ENCODE results near the gene DUT.
A peak's percentile ranks its signal among the peaks of the same experiment; 100 is the strongest.

Gene DUT

DNA sequence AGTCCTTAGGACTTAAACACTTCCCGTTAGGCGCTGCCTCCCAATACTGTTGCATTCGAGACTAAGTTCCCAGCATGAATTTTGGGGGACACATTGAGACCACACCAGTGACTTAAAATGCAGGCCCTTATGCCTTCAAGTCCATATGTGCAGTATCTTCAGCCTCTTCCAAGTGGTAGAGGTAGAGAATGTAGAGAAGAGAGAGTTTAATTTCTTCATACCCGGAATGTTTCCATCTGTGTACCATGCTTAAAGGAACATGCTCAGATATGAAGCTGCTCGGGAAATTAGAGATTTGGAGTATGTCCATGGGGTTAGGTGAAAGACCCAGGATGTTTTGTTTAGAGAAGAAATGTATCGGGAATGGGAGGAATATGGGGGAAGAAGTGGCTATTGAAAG, 12.6 kb downstream of the DUT start:
- peaks cover 46% of the 10 kb centered on the region for H3F3A ChIP-seq (ENCODE audit: control insufficient read depth, insufficient read depth)
- peaks cover 46% of the 10 kb centered on the region for H3K36me3 ChIP-seq (ENCODE audit: control insufficient read depth, low read length)
- H3K27ac ChIP-seq (ENCODE audit: low read depth, low read length) = no peak overlapping the region
- no peak overlapping the region for H3K4me2 ChIP-seq (ENCODE audit: low read length)
- H3K79me2 ChIP-seq (ENCODE audit: control insufficient read depth, low read length) = peaks cover 7% of the 10 kb centered on the region
- H3K9me3 ChIP-seq (ENCODE audit: control insufficient read depth, insufficient read depth, low read length) = no peaks in the 10 kb centered on the region
- H3K4me1 ChIP-seq (ENCODE audit: control insufficient read depth, low read length) = peaks cover 7% of the 10 kb centered on the region
- no peaks in the 10 kb centered on the region for H3K9me2 ChIP-seq (replicated peaks; ENCODE audit: control insufficient read depth, low read length)
- TF ChIP-seq CTCF (IDR thresholded peaks at IDR 0.05; ENCODE audit: low read depth, low read length, poor library complexity, severe bottlenecking) (no peak), EZH2phosphoT487 (IDR thresholded peaks at IDR 0.05; ENCODE audit: borderline replicate concordance, low read length) (no peak)
- no peak overlapping the region for H3K4me3 ChIP-seq (ENCODE audit: low read length)
- peaks cover 7% of the 10 kb centered on the region; the same call in 1 of the 2 replicates for H4K20me1 ChIP-seq (ENCODE audit: control insufficient read depth, insufficient read depth, low read depth, low read length)
- no peaks in the 10 kb centered on the region for H3K27me3 ChIP-seq (ENCODE audit: control insufficient read depth, low read length)

DNA sequence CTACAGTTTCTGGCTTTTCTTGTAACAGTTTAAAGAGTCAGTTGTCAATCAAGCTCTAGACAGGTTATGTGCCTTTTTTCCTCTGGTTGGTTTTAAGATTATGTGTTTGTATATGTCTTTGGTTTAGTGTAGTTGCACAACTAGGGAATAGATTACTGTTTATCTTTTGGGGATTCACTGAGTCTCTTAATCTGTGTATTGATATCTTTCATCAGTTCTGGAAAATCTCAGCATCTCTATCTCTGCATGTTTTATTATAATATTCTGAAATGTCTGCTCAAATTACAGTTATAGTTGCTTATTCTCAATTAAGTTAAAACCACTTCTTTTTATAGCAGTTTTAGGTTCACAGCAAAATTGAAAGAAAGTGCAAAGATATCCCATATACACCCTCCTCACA, 14.3 kb downstream of the DUT start:
- no peak overlapping the region for H3K4me2 ChIP-seq (ENCODE audit: low read length)
- no peaks in the 10 kb centered on the region for H3K79me2 ChIP-seq (ENCODE audit: control insufficient read depth, low read length)
- no peak overlapping the region for H3K27ac ChIP-seq (ENCODE audit: low read depth, low read length)
- H3K4me3 ChIP-seq (ENCODE audit: low read length) = no peak overlapping the region
- no peaks in the 10 kb centered on the region for H3K27me3 ChIP-seq (ENCODE audit: control insufficient read depth, low read length)
- peaks cover 31% of the 10 kb centered on the region for H3K36me3 ChIP-seq (ENCODE audit: control insufficient read depth, low read length)
- TF ChIP-seq CTCF (IDR thresholded peaks at IDR 0.05; ENCODE audit: low read depth, low read length, poor library complexity, severe bottlenecking) = no peak
- TF ChIP-seq EZH2phosphoT487 (IDR thresholded peaks at IDR 0.05; ENCODE audit: borderline replicate concordance, low read length) = no peak
- no peaks in the 10 kb centered on the region for H3K9me2 ChIP-seq (replicated peaks; ENCODE audit: control insufficient read depth, low read length)
- H3K4me1 ChIP-seq (ENCODE audit: control insufficient read depth, low read length) = no peaks in the 10 kb centered on the region
- no peaks in the 10 kb centered on the region for H3K9me3 ChIP-seq (ENCODE audit: control insufficient read depth, insufficient read depth, low read length)
- peaks cover 42% of the 10 kb centered on the region for H3F3A ChIP-seq (ENCODE audit: control insufficient read depth, insufficient read depth)
- H4K20me1 ChIP-seq (ENCODE audit: control insufficient read depth, insufficient read depth, low read depth, low read length) = no peaks in the 10 kb centered on the region; the same call in 1 of the 2 replicates

DNA sequence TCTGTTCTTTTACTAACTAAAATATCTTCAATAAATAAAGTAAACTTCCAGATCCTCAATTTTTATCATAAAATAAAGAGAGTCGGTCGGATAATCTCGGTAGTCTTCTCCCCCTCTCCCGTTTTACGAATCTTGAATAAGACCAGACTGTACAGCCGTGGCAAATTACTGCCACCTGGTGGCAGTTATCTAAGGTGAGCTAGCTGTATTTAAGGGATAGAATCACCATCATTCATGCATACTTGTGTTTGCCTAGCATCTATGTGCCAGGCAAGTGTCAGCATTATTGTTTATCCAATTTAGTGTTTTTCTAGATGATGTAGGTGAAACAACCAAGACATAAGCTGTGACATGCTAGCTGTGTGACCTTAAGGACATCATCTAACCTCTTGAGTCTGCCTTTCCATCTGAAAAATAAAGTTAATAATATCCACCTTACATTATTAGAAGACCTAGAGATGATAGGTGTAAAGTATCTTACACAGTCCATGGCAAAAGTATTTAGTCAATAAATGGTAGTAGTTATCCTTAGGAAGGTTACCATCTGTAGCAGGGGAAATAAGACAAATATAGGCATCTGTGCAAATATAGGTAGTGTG, 21.3 kb downstream of the DUT start:
- H3K9me3 ChIP-seq (ENCODE audit: control insufficient read depth, insufficient read depth, low read length) = no peaks in the 10 kb centered on the region
- H3K27ac ChIP-seq (ENCODE audit: low read depth, low read length) = no peak overlapping the region
- no peaks in the 10 kb centered on the region for H3K27me3 ChIP-seq (ENCODE audit: control insufficient read depth, low read length)
- H3K4me2 ChIP-seq (ENCODE audit: low read length) = no peak overlapping the region
- peak; percentile 82 for TF ChIP-seq CTCF (IDR thresholded peaks at IDR 0.05; ENCODE audit: low read depth, low read length, poor library complexity, severe bottlenecking)
- no peak for TF ChIP-seq EZH2phosphoT487 (IDR thresholded peaks at IDR 0.05; ENCODE audit: borderline replicate concordance, low read length)
- no peaks in the 10 kb centered on the region for H3K4me1 ChIP-seq (ENCODE audit: control insufficient read depth, low read length)
- H3F3A ChIP-seq (ENCODE audit: control insufficient read depth, insufficient read depth) = 0 out of 2 replicates have a peak, but pooled peaks cover under 1% of the 10 kb centered on the region
- no peaks in the 10 kb centered on the region for H3K79me2 ChIP-seq (ENCODE audit: control insufficient read depth, low read length)
- H3K9me2 ChIP-seq (replicated peaks; ENCODE audit: control insufficient read depth, low read length) = no peaks in the 10 kb centered on the region
- no peak overlapping the region for H3K4me3 ChIP-seq (ENCODE audit: low read length)
- H3K36me3 ChIP-seq (ENCODE audit: control insufficient read depth, low read length) = no peaks in the 10 kb centered on the region
- 0 out of 2 replicates have a peak, but pooled peaks cover 3% of the 10 kb centered on the region for H4K20me1 ChIP-seq (ENCODE audit: control insufficient read depth, insufficient read depth, low read depth, low read length)

Measured in DOHH2 (cell line).